Osteocyte (in vitro differentiated cells): ENCODE data around the gene ZNF428. TPM values are rescaled to one million over a fixed set of nuclear protein-coding genes. Genes with fewer than 3 reads are reported as not detected.

Experiments
- DNase-seq: peaks from one replicate; pipeline ENCODE4 v3.0.0; 2021; ENCODE audit warnings: mixed read lengths; ENCODE audit not compliant: unreplicated experiment; ENCODE audit errors: extremely low spot score
- H3K27ac Mint-ChIP-seq: one replicate; pipeline ENCODE4 v1.8.0; 2021; ENCODE audit warnings: mild to moderate bottlenecking, mixed read lengths; ENCODE audit not compliant: unreplicated experiment
- H3K27me3 Mint-ChIP-seq: one replicate; pipeline ENCODE4 v1.8.0; 2021; ENCODE audit warnings: mixed read lengths; ENCODE audit not compliant: unreplicated experiment
- H3K36me3 Mint-ChIP-seq: one replicate; pipeline ENCODE4 v1.8.0; 2021; ENCODE audit warnings: mixed read lengths; ENCODE audit not compliant: unreplicated experiment
- H3K4me1 Mint-ChIP-seq: one replicate; pipeline ENCODE4 v1.8.0; 2021; ENCODE audit warnings: mixed read lengths; ENCODE audit not compliant: unreplicated experiment
- H3K4me3 Mint-ChIP-seq: one replicate; pipeline ENCODE4 v1.8.0; 2021; ENCODE audit warnings: mild to moderate bottlenecking, moderate library complexity, mixed read lengths; ENCODE audit not compliant: unreplicated experiment
- H3K9me3 Mint-ChIP-seq: one replicate; pipeline ENCODE4 v1.8.0; 2021; ENCODE audit warnings: mixed read lengths; ENCODE audit not compliant: unreplicated experiment
- CTCF ChIP-seq: fragments of 200-600 bp; sonication (generic); IDR thresholded peaks from 2 replicates; pipeline ENCODE4 v1.5.0; 2021; ENCODE audit warnings: antibody characterized with exemption, mild to moderate bottlenecking, moderate library complexity
- total RNA-seq: library from RNA; stranded (reverse); gene quantifications from 2 replicates; pipeline ENCODE4 v1.2.1, GENCODE V29; 2021

ZNF428 gene
- total RNA-seq, 1 donor from 2014 or later, result 74.1 TPM

- TF ChIP-seq CTCF, result no peak
- DNase-seq, result no peak
- Mint-ChIP-seq H3K27me3 (no peaks in the 10 kb centered on the region), H3K9me3 (no peaks in the 10 kb centered on the region), H3K4me1 (peaks cover 11% of the 10 kb centered on the region), H3K4me3 (no peak overlapping the region), H3K27ac (no peak overlapping the region), H3K36me3 (peaks cover 19% of the 10 kb centered on the region)
Observed at GRCh38 chr19:43664018-43664417, 44.6 kb upstream of the ZNF428 start.

DNA sequence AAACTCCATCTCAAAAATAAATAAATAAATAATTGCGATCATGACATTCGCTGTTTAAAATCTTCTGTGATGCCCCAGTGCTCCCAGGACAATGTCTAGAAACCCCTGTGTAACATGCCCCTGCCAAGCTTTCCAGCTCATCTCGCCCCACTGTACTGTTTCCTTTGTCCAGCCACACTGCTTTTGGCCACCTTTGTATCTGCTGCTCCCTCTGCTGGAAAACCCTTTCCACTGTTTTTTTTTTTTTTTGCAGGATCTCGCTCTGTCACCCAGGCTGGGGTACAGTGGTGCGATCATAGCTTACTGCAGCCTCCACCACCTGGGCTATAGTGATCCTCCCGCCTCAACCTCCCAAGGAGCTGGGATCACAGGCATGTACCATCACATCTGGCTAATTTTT is 43.1 kb upstream of the ZNF428 start:
- no peak overlapping the region for H3K4me3 Mint-ChIP-seq
- peaks cover 29% of the 10 kb centered on the region for H3K36me3 Mint-ChIP-seq
- no peak overlapping the region for H3K27ac Mint-ChIP-seq

DNA sequence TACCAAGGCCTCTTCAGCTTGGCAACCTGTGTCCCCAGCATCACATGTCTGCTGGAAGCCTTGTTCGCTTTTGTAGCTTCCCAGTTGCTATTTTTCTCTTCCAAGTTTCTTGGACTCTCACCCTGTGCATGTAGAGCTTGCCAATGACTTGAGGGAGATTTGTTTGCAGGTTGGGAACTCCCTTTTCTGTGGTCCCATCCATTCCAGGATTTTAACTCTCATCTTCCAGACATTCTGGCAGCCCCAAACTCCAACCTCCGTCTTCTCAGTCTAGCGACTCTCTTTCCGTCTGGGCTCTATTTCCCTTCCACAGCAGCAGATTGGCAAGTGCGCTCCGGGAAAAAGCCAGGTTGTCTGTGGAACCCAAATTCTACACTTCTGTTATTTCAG is 41.5 kb upstream of the ZNF428 start:
- H3K27me3 Mint-ChIP-seq, result no peaks in the 10 kb centered on the region
- H3K27ac Mint-ChIP-seq, result no peak overlapping the region
- no peak for TF ChIP-seq CTCF
- DNase-seq, result no peak
- H3K36me3 Mint-ChIP-seq, result peaks cover 33% of the 10 kb centered on the region
- H3K4me3 Mint-ChIP-seq, result no peak overlapping the region
- no peaks in the 10 kb centered on the region for H3K9me3 Mint-ChIP-seq
- H3K4me1 Mint-ChIP-seq, result no peaks in the 10 kb centered on the region

More for the DNA sequence above, 43.1 kb upstream of the ZNF428 start:
- peaks cover 4% of the 10 kb centered on the region for H3K4me1 Mint-ChIP-seq
- no peak for DNase-seq
- peak; percentile 50 for TF ChIP-seq CTCF
- no peaks in the 10 kb centered on the region for H3K27me3 Mint-ChIP-seq
- no peaks in the 10 kb centered on the region for H3K9me3 Mint-ChIP-seq

- Mint-ChIP-seq H3K27ac (no peak overlapping the region), H3K27me3 (no peaks in the 10 kb centered on the region), H3K4me1 (no peaks in the 10 kb centered on the region), H3K4me3 (no peak overlapping the region), H3K9me3 (no peaks in the 10 kb centered on the region), H3K36me3 (peaks cover 37% of the 10 kb centered on the region)
- DNase-seq, result no peak
- no peak for TF ChIP-seq CTCF
Observed at GRCh38 chr19:43660301-43660970, 41.0 kb upstream of the ZNF428 start.

DNA sequence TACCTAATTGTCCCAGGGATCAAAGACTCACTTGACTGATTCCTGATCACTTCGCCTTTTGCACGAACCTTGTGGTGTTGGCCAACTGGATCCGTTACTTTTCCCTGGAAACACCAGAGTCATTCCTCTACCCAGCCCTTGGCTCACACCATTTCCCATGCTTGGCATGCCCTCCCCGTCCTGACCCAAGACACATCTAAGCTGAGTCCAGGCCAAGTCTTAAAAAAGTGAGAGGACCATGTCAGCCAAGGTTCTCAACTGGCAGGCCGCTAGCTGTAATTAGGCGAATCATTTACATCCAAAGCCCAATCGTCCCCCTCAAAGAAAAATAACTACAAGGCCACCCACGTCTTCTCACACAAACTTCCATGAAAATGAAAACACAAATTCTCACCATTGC is 39.1 kb upstream of the ZNF428 start:
- TF ChIP-seq CTCF, result no peak
- DNase-seq, result no peak
- no peak overlapping the region for H3K4me3 Mint-ChIP-seq
- H3K27me3 Mint-ChIP-seq, result no peaks in the 10 kb centered on the region
- no peaks in the 10 kb centered on the region for H3K9me3 Mint-ChIP-seq
- H3K36me3 Mint-ChIP-seq, result peaks cover 35% of the 10 kb centered on the region
- H3K27ac Mint-ChIP-seq, result no peak overlapping the region
- no peaks in the 10 kb centered on the region for H3K4me1 Mint-ChIP-seq
